IPS DF 6.9 (cell line): ENCODE results near the gene PARD3B.

Source experiments
- DNase-seq: peaks from one replicate; pipeline ENCODE4 v3.0.0-alpha.2; 2013; ENCODE audit warnings: low read depth, low spot score
- H3K27ac ChIP-seq: one replicate; pipeline ENCODE4 v1.5.1; 2013; ENCODE audit warnings: low read length, control low read depth
- H3K27me3 ChIP-seq: 2 replicates; pipeline ENCODE4 v1.6.1; 2013; ENCODE audit warnings: mild to moderate bottlenecking, low read length; ENCODE audit not compliant: control insufficient read depth, insufficient read depth
- H3K36me3 ChIP-seq: 2 replicates; pipeline ENCODE4 v1.6.1; 2013; ENCODE audit warnings: low read length; ENCODE audit not compliant: control insufficient read depth, insufficient read depth
- H3K4me1 ChIP-seq: 2 replicates; pipeline ENCODE4 v1.6.1; 2013; ENCODE audit warnings: low read length; ENCODE audit not compliant: control insufficient read depth, insufficient read depth
- H3K4me3 ChIP-seq: 2 replicates; pipeline ENCODE4 v1.5.1; 2013; ENCODE audit warnings: mild to moderate bottlenecking, low read length
- H3K9me3 ChIP-seq: 2 replicates; pipeline ENCODE4 v1.6.1; 2013; ENCODE audit warnings: low read length, inconsistent platforms; ENCODE audit not compliant: control insufficient read depth, insufficient read depth
- WGBS: extraction: QIAGEN DNeasy Blood & Tissue Kit; methylation state at CpG from one replicate; pipeline ENCODE4 v1.1.7; 2013; ENCODE audit warnings: mixed read lengths, missing lambda C conversion rate; ENCODE audit not compliant: insufficient read length, insufficient coverage; 5-methylcytosine and 5-hydroxymethylcytosine counted together

Gene PARD3B

DNA sequence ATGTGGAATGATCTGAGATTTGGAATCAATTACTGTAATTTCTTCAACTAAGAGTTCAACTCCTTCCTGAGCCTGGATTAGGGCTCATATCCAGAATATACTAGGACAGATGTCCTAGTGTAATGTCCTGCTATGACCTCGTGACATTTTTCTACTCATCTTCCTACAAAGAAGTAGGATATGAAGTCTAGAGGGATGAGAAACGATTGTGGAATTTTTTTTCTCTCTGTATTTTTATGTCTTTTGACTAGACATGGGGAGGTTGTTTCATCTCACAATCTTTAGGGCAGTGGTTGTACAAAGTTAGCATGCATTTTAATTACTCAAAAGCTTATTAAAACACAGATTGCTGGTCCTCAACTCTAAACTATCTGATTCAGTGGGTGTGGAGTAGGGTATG lies 203.0 kb downstream of the PARD3B start:
- H3K36me3 ChIP-seq = no peaks in the 10 kb centered on the region

DNA sequence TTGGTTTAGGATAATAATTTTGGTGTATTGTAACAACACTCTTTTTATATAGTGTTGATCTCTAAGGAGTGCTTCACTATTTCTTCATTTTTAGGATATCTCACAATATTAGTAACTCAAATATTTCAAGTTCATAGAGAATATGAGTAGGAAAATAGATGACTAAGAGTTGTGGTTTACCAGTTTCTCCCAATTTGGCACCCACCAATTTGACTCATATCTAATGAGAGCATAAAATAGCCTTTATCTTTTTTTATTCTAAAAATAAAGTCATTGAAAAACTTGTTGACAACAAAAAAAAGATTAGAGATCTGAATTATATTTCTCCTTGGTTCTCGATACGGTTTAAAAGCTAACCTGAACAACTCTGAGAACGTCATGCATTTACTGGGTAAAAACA lies 204.0 kb downstream of the PARD3B start:
- H3K27ac ChIP-seq = no peak overlapping the region
- WGBS = no CpG with 5 or more reads among the region's 3 CpGs

More for the DNA sequence above, 203.0 kb downstream of the PARD3B start:
- no peaks in the 10 kb centered on the region for H3K4me1 ChIP-seq
- no peak for DNase-seq
- no peak overlapping the region for H3K27ac ChIP-seq
- no peak overlapping the region for H3K4me3 ChIP-seq
- no CpG with 5 or more reads among the region's 2 CpGs for WGBS
- no peaks in the 10 kb centered on the region for H3K27me3 ChIP-seq
- H3K9me3 ChIP-seq = no peaks in the 10 kb centered on the region

DNA sequence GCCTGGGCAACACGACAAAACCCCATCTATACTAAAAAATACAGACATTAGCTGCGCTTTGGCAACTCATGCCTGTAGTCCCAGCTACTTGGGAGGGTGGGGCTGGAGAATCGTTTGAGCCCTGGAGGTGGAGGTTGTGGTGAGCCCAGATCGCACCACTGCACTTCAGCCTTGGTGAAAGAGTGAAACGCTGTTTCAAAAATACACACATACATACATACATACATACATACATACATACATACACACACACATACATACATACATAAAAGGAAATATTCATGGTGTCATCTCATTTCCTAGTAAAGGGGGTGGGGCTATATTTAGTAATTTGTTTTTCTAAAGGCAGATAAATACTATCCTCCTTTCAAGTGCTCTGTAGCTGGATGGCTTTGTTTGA lies 205.1 kb downstream of the PARD3B start:
- Histone ChIP-seq H3K27me3 (no peaks in the 10 kb centered on the region), H3K4me3 (no peak overlapping the region), H3K36me3 (no peaks in the 10 kb centered on the region), H3K4me1 (no peaks in the 10 kb centered on the region), H3K9me3 (no peaks in the 10 kb centered on the region), H3K27ac (no peak overlapping the region)
- WGBS = no CpG with 5 or more reads among the region's 5 CpGs
- DNase-seq = no peak

More for the DNA sequence above, 204.0 kb downstream of the PARD3B start:
- no peaks in the 10 kb centered on the region for H3K9me3 ChIP-seq
- no peak for DNase-seq
- H3K27me3 ChIP-seq = no peaks in the 10 kb centered on the region
- no peak overlapping the region for H3K4me3 ChIP-seq
- H3K36me3 ChIP-seq = no peaks in the 10 kb centered on the region
- H3K4me1 ChIP-seq = no peaks in the 10 kb centered on the region

DNA sequence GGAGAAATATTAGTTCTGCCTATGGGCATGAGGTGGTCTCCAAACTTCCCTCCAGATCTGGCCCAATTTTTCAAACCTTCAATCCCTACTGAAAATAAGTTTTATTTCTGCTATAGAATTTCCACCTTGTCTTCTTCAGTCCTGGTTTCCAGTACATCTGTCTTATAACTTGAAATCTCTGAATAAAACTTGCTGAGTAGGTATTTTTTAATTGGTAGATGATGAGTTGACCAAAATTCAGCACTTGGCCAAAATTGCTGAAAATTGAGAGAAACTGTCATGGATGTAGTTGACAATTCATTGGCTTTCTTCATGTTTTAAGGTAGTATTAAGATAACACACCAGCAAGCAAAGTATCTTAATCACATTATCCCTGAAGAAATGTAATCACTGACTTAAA lies 206.2 kb downstream of the PARD3B start:
- Histone ChIP-seq H3K4me3 (no peak overlapping the region), H3K27me3 (no peaks in the 10 kb centered on the region), H3K4me1 (no peaks in the 10 kb centered on the region), H3K36me3 (no peaks in the 10 kb centered on the region), H3K27ac (no peak overlapping the region), H3K9me3 (no peaks in the 10 kb centered on the region)
- no peak for DNase-seq

DNA sequence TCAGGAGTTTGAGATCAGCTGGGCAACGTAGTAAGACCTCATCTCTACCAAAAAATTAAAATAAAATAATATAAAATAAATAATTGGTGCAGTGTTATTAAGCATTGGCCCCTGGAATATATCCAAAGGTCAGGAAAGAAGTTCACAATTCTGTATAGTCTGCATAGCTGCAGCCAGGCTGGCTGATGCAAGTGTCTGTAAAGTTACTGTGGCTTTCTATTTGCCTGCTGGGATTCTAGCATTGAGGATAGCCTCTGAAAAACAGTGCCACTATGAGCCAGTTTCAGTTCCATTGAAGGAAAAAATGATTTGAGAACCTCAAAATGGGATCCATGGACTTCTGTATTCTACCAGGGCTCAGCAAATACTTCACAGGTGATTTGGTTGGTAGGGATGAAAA lies 208.6 kb downstream of the PARD3B start:
- DNase-seq = no peak
- Histone ChIP-seq H3K27me3 (no peaks in the 10 kb centered on the region), H3K4me1 (no peaks in the 10 kb centered on the region), H3K36me3 (no peaks in the 10 kb centered on the region), H3K4me3 (no peak overlapping the region), H3K27ac (no peak overlapping the region), H3K9me3 (no peaks in the 10 kb centered on the region)
- WGBS = no CpG with 5 or more reads among the region's 1 CpG

GRCh38 chr2:204754898-204755297 lies 209.6 kb downstream of the PARD3B start:
- Histone ChIP-seq H3K36me3 (no peaks in the 10 kb centered on the region), H3K4me3 (no peak overlapping the region), H3K27ac (no peak overlapping the region), H3K4me1 (no peaks in the 10 kb centered on the region), H3K9me3 (no peaks in the 10 kb centered on the region), H3K27me3 (no peaks in the 10 kb centered on the region)
- DNase-seq = no peak
- no CpG with 5 or more reads among the region's 3 CpGs for WGBS

DNA sequence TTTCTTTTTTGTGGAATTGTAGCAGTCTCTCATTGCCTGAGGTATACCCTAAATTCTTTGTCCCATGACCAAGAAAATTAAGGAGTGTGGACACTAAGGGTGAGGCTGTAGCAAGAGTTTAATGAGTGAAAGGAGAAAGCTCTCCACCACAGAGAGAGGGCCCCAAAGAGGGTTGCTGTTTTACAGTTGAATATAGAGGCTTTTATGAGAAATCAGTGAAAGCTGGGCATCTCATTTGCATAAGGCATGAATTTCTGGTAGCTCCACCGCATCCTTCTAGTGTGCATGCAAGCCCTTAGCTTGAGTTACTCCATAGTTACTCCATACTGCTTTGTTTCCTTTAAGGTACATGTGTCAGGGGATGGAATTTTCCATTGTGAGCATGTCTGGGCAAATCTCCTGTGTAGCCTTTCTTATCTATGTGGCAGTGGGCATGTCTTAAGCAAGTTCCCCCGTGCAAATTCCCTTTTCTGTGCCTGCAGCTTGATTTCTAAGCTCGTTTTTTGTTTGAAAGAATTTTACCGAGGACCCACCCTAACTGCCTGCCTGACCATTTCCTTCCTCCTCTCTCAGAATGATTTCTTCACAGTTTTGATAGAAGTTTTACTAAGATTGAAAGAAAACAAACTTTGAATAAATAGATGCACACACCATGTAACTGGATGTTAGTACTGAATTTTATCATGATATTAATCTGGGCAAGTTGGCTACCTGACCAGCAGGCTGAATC lies 218.9 kb downstream of the PARD3B start:
- DNase-seq = no peak
- no peaks in the 10 kb centered on the region for H3K4me1 ChIP-seq

GRCh38 chr2:204770735-204771134 lies 225.5 kb downstream of the PARD3B start:
- no CpG with 5 or more reads among the region's 1 CpG for WGBS
- Histone ChIP-seq H3K27me3 (no peaks in the 10 kb centered on the region), H3K27ac (no peak overlapping the region), H3K4me1 (no peaks in the 10 kb centered on the region), H3K36me3 (no peaks in the 10 kb centered on the region), H3K4me3 (no peak overlapping the region), H3K9me3 (no peaks in the 10 kb centered on the region)
- no peak for DNase-seq

More for the DNA sequence above, 218.9 kb downstream of the PARD3B start:
- peaks cover 2% of the 10 kb centered on the region for H3K9me3 ChIP-seq
- H3K36me3 ChIP-seq = no peaks in the 10 kb centered on the region
- H3K27me3 ChIP-seq = no peaks in the 10 kb centered on the region
- no CpG with 5 or more reads among the region's 4 CpGs for WGBS
- no peak overlapping the region for H3K27ac ChIP-seq
- no peak overlapping the region for H3K4me3 ChIP-seq

- H3K4me3 ChIP-seq = no peak overlapping the region
- no peaks in the 10 kb centered on the region for H3K9me3 ChIP-seq
- no peaks in the 10 kb centered on the region for H3K4me1 ChIP-seq
- no peaks in the 10 kb centered on the region for H3K27me3 ChIP-seq
- H3K27ac ChIP-seq = no peak overlapping the region
- no peak for DNase-seq
- H3K36me3 ChIP-seq = no peaks in the 10 kb centered on the region
Measured at GRCh38 chr2:204771721-204772120, 226.4 kb downstream of the PARD3B start.

DNA sequence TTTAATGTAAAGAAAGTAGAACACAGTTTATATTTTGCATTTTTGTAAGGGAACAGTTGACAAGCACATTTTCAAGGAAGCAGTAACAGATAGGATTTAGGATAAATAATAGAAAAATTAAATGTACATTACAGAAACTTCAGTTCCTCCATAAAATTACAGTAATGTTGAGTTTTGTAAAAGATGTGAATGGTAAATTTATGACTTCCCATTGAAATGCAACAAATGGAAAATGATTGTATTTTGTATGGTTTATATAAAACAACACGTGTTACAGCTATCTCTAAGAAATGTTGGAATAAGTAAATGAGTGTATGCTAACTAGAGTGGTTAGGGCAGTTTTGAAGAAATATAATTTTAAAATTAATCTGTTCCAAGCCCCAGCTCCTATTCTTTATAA lies 227.3 kb downstream of the PARD3B start:
- no peak for DNase-seq
- no peak overlapping the region for H3K4me3 ChIP-seq
- no peak overlapping the region for H3K27ac ChIP-seq
- H3K4me1 ChIP-seq = no peaks in the 10 kb centered on the region
- no peaks in the 10 kb centered on the region for H3K9me3 ChIP-seq
- no peaks in the 10 kb centered on the region for H3K36me3 ChIP-seq
- WGBS = 100% methylated on average over 1 of the region's 1 CpG
- no peaks in the 10 kb centered on the region for H3K27me3 ChIP-seq

GRCh38 chr2:204775766-204776165 lies 230.5 kb downstream of the PARD3B start:
- H3K27me3 ChIP-seq = no peaks in the 10 kb centered on the region
- DNase-seq = no peak
- H3K27ac ChIP-seq = no peak overlapping the region
- H3K4me1 ChIP-seq = no peaks in the 10 kb centered on the region
- H3K36me3 ChIP-seq = no peaks in the 10 kb centered on the region
- no peaks in the 10 kb centered on the region for H3K9me3 ChIP-seq
- H3K4me3 ChIP-seq = no peak overlapping the region
